Measurements from ENCODE around the gene SMIM32.

Gene SMIM32

DNA sequence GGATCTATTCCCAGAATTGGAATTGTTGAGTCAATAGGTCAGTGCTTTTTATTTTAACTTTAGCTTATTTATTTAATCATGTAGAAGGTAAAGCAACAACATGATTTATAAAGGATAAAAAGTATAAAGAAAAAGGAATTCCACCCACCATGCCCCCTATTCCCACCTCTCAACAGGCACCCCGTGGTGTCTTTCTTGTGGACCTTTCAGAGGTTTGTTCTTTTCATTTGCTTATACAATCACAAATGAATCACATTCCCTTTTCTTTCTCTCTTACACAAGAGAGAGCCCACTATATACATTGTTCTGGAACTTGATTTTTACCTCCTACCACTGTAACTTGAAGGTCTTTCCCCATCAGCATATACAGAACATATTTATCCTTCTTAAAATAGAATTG lies 37.2 kb upstream of the SMIM32 start:
- no peak for DNase-seq (ENCODE audit: extremely low spot score)
- TF ChIP-seq CTBP1 (IDR thresholded peaks at IDR 0.05; ENCODE audit: borderline replicate concordance): no peak
- no peak for TF ChIP-seq NFRKB (IDR thresholded peaks at IDR 0.05)
- no peak for TF ChIP-seq SUZ12 (IDR thresholded peaks at IDR 0.05)
- no peak for TF ChIP-seq FOXM1 (IDR thresholded peaks at IDR 0.05; ENCODE audit: borderline replicate concordance)
- TF ChIP-seq, protein P1, sequence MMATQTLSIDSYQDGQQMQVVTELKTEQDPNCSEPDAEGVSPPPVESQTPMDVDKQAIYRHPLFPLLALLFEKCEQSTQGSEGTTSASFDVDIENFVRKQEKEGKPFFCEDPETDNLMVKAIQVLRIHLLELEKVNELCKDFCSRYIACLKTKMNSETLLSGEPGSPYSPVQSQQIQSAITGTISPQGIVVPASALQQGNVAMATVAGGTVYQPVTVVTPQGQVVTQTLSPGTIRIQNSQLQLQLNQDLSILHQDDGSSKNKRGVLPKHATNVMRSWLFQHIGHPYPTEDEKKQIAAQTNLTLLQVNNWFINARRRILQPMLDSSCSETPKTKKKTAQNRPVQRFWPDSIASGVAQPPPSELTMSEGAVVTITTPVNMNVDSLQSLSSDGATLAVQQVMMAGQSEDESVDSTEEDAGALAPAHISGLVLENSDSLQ (IDR thresholded peaks at IDR 0.05): no peak
- TF ChIP-seq ZNF384 (IDR thresholded peaks at IDR 0.05): no peak
- TF ChIP-seq LEF1 (IDR thresholded peaks at IDR 0.05; ENCODE audit: borderline replicate concordance): no peak
- ChIA-PET CTCF (no interaction called here), POLR2A (no interaction called here)

DNA sequence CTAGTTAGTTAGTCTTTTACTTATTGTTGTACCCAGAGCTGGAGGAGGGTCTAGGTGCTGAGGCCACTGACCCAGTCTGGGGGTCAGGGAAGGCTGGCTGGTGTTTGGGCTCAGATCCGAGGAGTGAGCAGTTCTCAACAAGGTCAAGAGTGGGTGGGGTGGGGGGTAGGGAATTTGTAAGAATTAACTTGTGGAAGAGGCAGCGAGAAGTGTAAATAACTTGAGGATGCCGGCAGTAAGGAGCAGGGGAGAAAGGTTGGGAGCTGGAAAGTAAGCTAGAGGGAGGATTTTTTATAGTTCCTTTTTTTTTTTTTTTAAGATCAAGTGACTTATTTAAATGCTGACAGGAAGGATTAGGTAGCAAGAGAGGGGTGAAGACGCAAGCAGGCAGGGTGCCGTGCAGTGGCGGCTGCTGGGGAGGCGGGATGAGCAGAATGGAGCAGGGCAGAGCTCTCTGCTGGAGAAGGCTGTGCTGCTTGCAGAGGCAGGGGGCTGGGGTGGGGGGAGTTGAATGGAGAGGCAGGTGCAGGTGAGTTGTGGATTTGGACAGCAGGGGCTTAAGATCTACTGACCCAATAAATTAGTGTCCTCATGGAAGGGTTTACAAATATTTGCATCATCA lies 35.3 kb upstream of the SMIM32 start:
- ChIA-PET POLR2A (no interaction called here), CTCF (no interaction called here)
- DNase-seq (ENCODE audit: extremely low spot score): no peak

DNA sequence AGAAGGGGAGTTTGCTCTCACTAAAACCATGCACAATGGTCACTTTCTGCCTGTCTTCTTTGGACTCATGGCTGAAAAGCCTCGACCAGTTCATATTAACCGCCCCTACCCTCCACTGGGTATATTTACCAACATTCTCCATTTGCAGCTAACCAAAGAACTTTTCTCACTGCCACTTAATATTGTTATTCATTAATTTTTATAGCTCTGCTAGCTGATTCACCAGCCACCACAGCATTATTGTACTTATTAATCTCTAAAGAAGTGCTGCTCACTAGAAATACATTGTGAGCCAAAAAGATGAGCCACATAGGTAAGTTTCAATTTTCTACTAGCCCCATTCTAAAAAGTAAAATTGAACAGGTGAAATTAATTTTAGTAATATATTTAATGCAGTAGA lies 33.4 kb upstream of the SMIM32 start:
- ChIA-PET CTCF (interaction anchor here (1.3 kb wide), 1 partner anchor 23 kb away, joined by 4 read pairs; no protein-coding TSS in a partner anchor), POLR2A (no interaction called here)
- no peak for DNase-seq (ENCODE audit: extremely low spot score)
- TF ChIP-seq ELF4 (IDR thresholded peaks at IDR 0.05): no peak
- no peak for TF ChIP-seq FOXM1 (IDR thresholded peaks at IDR 0.05; ENCODE audit: borderline replicate concordance)
- TF ChIP-seq BHLHE40 (IDR thresholded peaks at IDR 0.05; ENCODE audit: borderline replicate concordance): no peak
- TF ChIP-seq CTBP1 (IDR thresholded peaks at IDR 0.05; ENCODE audit: borderline replicate concordance): no peak
- TF ChIP-seq FOXK2 (IDR thresholded peaks at IDR 0.05): no peak
- TF ChIP-seq FOXA1 (IDR thresholded peaks at IDR 0.05): no peak
- TF ChIP-seq TARDBP (IDR thresholded peaks at IDR 0.05): no peak
- no peak for TF ChIP-seq SP1 (IDR thresholded peaks at IDR 0.05)
- TF ChIP-seq HDGF (IDR thresholded peaks at IDR 0.05; ENCODE audit: borderline replicate concordance): no peak
- no peak for TF ChIP-seq NFRKB (IDR thresholded peaks at IDR 0.05)
- no peak for TF ChIP-seq ARNT (IDR thresholded peaks at IDR 0.05)
- no peak for TF ChIP-seq ZNF384 (IDR thresholded peaks at IDR 0.05)
- TF ChIP-seq, protein P1 (IDR thresholded peaks at IDR 0.05): no peak
- TF ChIP-seq LEF1 (IDR thresholded peaks at IDR 0.05; ENCODE audit: borderline replicate concordance): no peak
- no peak for TF ChIP-seq SUZ12 (IDR thresholded peaks at IDR 0.05)

More for the DNA sequence above, 35.3 kb upstream of the SMIM32 start:
- no peak for TF ChIP-seq LEF1 (IDR thresholded peaks at IDR 0.05; ENCODE audit: borderline replicate concordance)
- TF ChIP-seq FOXK2 (IDR thresholded peaks at IDR 0.05): no peak
- no peak for TF ChIP-seq BHLHE40 (IDR thresholded peaks at IDR 0.05; ENCODE audit: borderline replicate concordance)
- no peak for TF ChIP-seq SUZ12 (IDR thresholded peaks at IDR 0.05)
- TF ChIP-seq L3MBTL2 (conservative IDR thresholded peaks at IDR 0.05): no peak
- no peak for TF ChIP-seq ELF4 (IDR thresholded peaks at IDR 0.05)
- no peak for TF ChIP-seq ZNF384 (IDR thresholded peaks at IDR 0.05)
- no peak for TF ChIP-seq SP1 (IDR thresholded peaks at IDR 0.05)
- no peak for TF ChIP-seq ARNT (IDR thresholded peaks at IDR 0.05)
- no peak for TF ChIP-seq CTBP1 (IDR thresholded peaks at IDR 0.05; ENCODE audit: borderline replicate concordance)
- TF ChIP-seq, protein P1 (IDR thresholded peaks at IDR 0.05): no peak
- no peak for TF ChIP-seq TARDBP (IDR thresholded peaks at IDR 0.05)
- TF ChIP-seq FOXA1 (IDR thresholded peaks at IDR 0.05): no peak
- no peak for TF ChIP-seq HDGF (IDR thresholded peaks at IDR 0.05; ENCODE audit: borderline replicate concordance)
- no peak for TF ChIP-seq NFRKB (IDR thresholded peaks at IDR 0.05)
- no peak for TF ChIP-seq FOXM1 (IDR thresholded peaks at IDR 0.05; ENCODE audit: borderline replicate concordance)

DNA sequence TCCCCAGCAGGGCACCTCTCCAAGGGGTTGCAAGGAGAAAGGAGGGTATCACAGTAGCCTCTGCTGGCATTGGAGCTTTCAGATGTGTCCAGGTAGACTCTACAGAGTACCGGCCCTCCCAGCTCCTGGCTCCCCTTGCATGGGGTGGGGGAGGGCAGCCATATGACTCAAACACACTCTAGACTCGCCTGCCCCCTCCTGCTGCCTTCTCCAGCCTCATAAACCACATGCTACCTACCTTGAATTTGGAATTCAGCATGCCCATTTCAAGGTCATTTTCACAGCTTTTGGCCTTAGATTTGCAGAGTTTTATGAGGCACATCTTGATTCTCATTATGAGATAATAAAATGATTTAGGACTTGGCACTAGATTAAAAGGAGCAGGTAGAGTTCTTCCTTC lies 32.8 kb upstream of the SMIM32 start:
- ChIA-PET POLR2A (no interaction called here), CTCF (interaction anchor here (1.3 kb wide), 1 partner anchor 24 kb away, joined by 4 read pairs; no protein-coding TSS in a partner anchor)
- DNase-seq (ENCODE audit: extremely low spot score): no peak
- TF ChIP-seq SP1 (IDR thresholded peaks at IDR 0.05): no peak
- TF ChIP-seq NFRKB (IDR thresholded peaks at IDR 0.05): no peak
- no peak for TF ChIP-seq ZNF384 (IDR thresholded peaks at IDR 0.05)
- TF ChIP-seq FOXA1 (IDR thresholded peaks at IDR 0.05): no peak
- no peak for TF ChIP-seq HDGF (IDR thresholded peaks at IDR 0.05; ENCODE audit: borderline replicate concordance)
- no peak for TF ChIP-seq BHLHE40 (IDR thresholded peaks at IDR 0.05; ENCODE audit: borderline replicate concordance)
- no peak for TF ChIP-seq L3MBTL2 (conservative IDR thresholded peaks at IDR 0.05)
- TF ChIP-seq ARNT (IDR thresholded peaks at IDR 0.05): no peak
- no peak for TF ChIP-seq CTBP1 (IDR thresholded peaks at IDR 0.05; ENCODE audit: borderline replicate concordance)
- TF ChIP-seq LEF1 (IDR thresholded peaks at IDR 0.05; ENCODE audit: borderline replicate concordance): no peak
- TF ChIP-seq FOXM1 (IDR thresholded peaks at IDR 0.05; ENCODE audit: borderline replicate concordance): no peak

DNA sequence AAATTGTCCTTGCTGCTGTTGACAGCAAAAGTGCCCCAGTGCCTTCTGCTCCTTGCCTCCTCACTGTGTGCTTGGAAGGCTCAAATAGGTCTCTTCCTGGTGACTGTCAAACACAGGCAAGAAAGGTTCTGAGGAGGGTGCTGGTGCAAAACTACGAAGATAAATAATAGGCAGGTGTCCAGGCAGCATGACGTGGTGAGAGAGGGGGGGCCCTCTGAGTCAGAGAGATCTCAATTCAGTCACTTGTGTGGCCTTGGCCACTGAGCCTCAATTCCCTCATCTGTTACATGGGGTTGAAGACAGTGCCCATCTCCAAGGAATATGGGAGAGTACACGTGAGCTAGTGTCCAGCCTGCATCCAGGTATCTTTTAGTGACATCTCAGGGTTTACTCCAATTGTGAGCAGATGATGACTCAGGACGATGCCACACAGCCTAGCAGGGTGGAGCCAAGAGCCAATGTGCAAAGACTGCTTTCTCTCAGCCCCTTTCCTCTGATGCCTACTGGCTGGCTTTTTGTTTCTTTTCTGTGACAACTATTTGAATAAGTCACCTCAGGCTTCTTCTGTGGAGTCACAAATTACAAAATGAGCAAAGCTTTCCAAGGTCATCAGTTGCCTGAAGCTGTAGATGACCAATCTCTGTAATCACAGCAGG lies 29.7 kb upstream of the SMIM32 start:
- TF ChIP-seq SUZ12 (IDR thresholded peaks at IDR 0.05) (no peak), HDGF (IDR thresholded peaks at IDR 0.05; ENCODE audit: borderline replicate concordance) (no peak), ZNF384 (IDR thresholded peaks at IDR 0.05) (no peak), FOXK2 (IDR thresholded peaks at IDR 0.05) (no peak), CTBP1 (IDR thresholded peaks at IDR 0.05; ENCODE audit: borderline replicate concordance) (no peak), BHLHE40 (IDR thresholded peaks at IDR 0.05; ENCODE audit: borderline replicate concordance) (no peak), SP1 (IDR thresholded peaks at IDR 0.05) (no peak), ARNT (IDR thresholded peaks at IDR 0.05) (no peak), L3MBTL2 (conservative IDR thresholded peaks at IDR 0.05) (no peak), LEF1 (IDR thresholded peaks at IDR 0.05; ENCODE audit: borderline replicate concordance) (no peak), TARDBP (IDR thresholded peaks at IDR 0.05) (no peak), ELF4 (IDR thresholded peaks at IDR 0.05) (no peak), FOXA1 (IDR thresholded peaks at IDR 0.05) (no peak), FOXM1 (IDR thresholded peaks at IDR 0.05; ENCODE audit: borderline replicate concordance) (no peak), NFRKB (IDR thresholded peaks at IDR 0.05) (no peak)
- TF ChIP-seq, protein P1 (IDR thresholded peaks at IDR 0.05): no peak
- POLR2A ChIA-PET: no interaction called here
- CTCF ChIA-PET: interaction anchor here (0.9 kb wide), 1 partner anchor 10 kb away, joined by 5 read pairs; no protein-coding TSS in a partner anchor
- DNase-seq (ENCODE audit: extremely low spot score): no peak

Measured in HEK293T (cell line).